ENCODE measurements around the gene BLOC1S1. TPM values are rescaled to one million over a fixed set of nuclear protein-coding genes. Genes with fewer than 3 reads are reported as not detected.

The BLOC1S1 gene
- total RNA-seq, 1 experiment from 2014 or later = 66.7 TPM

GRCh38 chr12:55687746-55688145, 28.1 kb upstream of the BLOC1S1 start:
- no peaks in the 10 kb centered on the region; the same call in 1 of the 2 replicates for H3K27me3 ChIP-seq
- no peak overlapping the region for H3K27ac ChIP-seq
- H3K36me3 ChIP-seq = no peaks in the 10 kb centered on the region; the same call in 1 of the 2 replicates
- H3K9me3 ChIP-seq (replicated peaks) = no peaks in the 10 kb centered on the region
- no peak for DNase-seq
- H3K4me3 ChIP-seq = no peak overlapping the region
- H3K4me1 ChIP-seq = peaks cover 7% of the 10 kb centered on the region; the same call in 1 of the 2 replicates

GRCh38 chr12:55688716-55689655, 26.9 kb upstream of the BLOC1S1 start:
- H3K27ac ChIP-seq = no peak overlapping the region
- H3K4me1 ChIP-seq = peaks cover 7% of the 10 kb centered on the region; the same call in 1 of the 2 replicates
- no peaks in the 10 kb centered on the region; the same call in 1 of the 2 replicates for H3K27me3 ChIP-seq
- DNase-seq = no peak
- no peak overlapping the region for H3K4me3 ChIP-seq
- H3K9me3 ChIP-seq (replicated peaks) = no peaks in the 10 kb centered on the region
- no peaks in the 10 kb centered on the region; the same call in 1 of the 2 replicates for H3K36me3 ChIP-seq

GRCh38 chr12:55692631-55693322, 23.1 kb upstream of the BLOC1S1 start:
- no peaks in the 10 kb centered on the region for H3K9me3 ChIP-seq (replicated peaks)
- H3K27ac ChIP-seq = no peak overlapping the region
- no peak for DNase-seq
- no peaks in the 10 kb centered on the region; the same call in 1 of the 2 replicates for H3K36me3 ChIP-seq
- no peaks in the 10 kb centered on the region for H3K4me1 ChIP-seq
- H3K4me3 ChIP-seq = no peak overlapping the region
- no peaks in the 10 kb centered on the region; the same call in 1 of the 2 replicates for H3K27me3 ChIP-seq

- no peaks in the 10 kb centered on the region for H3K4me1 ChIP-seq
- no peak overlapping the region for H3K4me3 ChIP-seq
- no peak for DNase-seq
- no peaks in the 10 kb centered on the region for H3K9me3 ChIP-seq (replicated peaks)
- H3K36me3 ChIP-seq = no peaks in the 10 kb centered on the region; the same call in 1 of the 2 replicates
- H3K27ac ChIP-seq = no peak overlapping the region
- no peaks in the 10 kb centered on the region; the same call in 1 of the 2 replicates for H3K27me3 ChIP-seq
Observed at GRCh38 chr12:55693323-55694187, 22.3 kb upstream of the BLOC1S1 start.

GRCh38 chr12:55694188-55694515, 21.7 kb upstream of the BLOC1S1 start:
- H3K4me3 ChIP-seq = no peak overlapping the region
- no peaks in the 10 kb centered on the region; the same call in 1 of the 2 replicates for H3K27me3 ChIP-seq
- no peaks in the 10 kb centered on the region for H3K9me3 ChIP-seq (replicated peaks)
- DNase-seq = no peak
- no peak overlapping the region for H3K27ac ChIP-seq
- H3K4me1 ChIP-seq = no peaks in the 10 kb centered on the region
- H3K36me3 ChIP-seq = no peaks in the 10 kb centered on the region; the same call in 1 of the 2 replicates

- DNase-seq = no peak
- no peaks in the 10 kb centered on the region; the same call in 1 of the 2 replicates for H3K36me3 ChIP-seq
Observed at GRCh38 chr12:55694651-55695050, 21.2 kb upstream of the BLOC1S1 start.

GRCh38 chr12:55695349-55695748, 20.5 kb upstream of the BLOC1S1 start:
- no peaks in the 10 kb centered on the region; the same call in 1 of the 2 replicates for H3K36me3 ChIP-seq
- H3K27me3 ChIP-seq = no peaks in the 10 kb centered on the region; the same call in 1 of the 2 replicates
- no peak overlapping the region for H3K4me3 ChIP-seq
- H3K4me1 ChIP-seq = peaks cover 8% of the 10 kb centered on the region
- DNase-seq = no peak
- H3K9me3 ChIP-seq (replicated peaks) = no peaks in the 10 kb centered on the region
- no peak overlapping the region for H3K27ac ChIP-seq

More at GRCh38 chr12:55694651-55695050, 21.2 kb upstream of the BLOC1S1 start:
- H3K27me3 ChIP-seq = no peaks in the 10 kb centered on the region; the same call in 1 of the 2 replicates
- H3K27ac ChIP-seq = no peak overlapping the region
- no peak overlapping the region for H3K4me3 ChIP-seq
- no peaks in the 10 kb centered on the region for H3K9me3 ChIP-seq (replicated peaks)
- H3K4me1 ChIP-seq = peaks cover 1% of the 10 kb centered on the region

GRCh38 chr12:55696141-55696540, 19.7 kb upstream of the BLOC1S1 start:
- DNase-seq = no peak
- Histone ChIP-seq H3K4me3 (no peak overlapping the region), H3K27me3 (no peaks in the 10 kb centered on the region; the same call in 1 of the 2 replicates), H3K9me3 (replicated peaks) (no peaks in the 10 kb centered on the region), H3K4me1 (peaks cover 16% of the 10 kb centered on the region), H3K27ac (no peak overlapping the region), H3K36me3 (no peaks in the 10 kb centered on the region; the same call in 1 of the 2 replicates)

GRCh38 chr12:55696796-55697462, 18.9 kb upstream of the BLOC1S1 start:
- H3K4me3 ChIP-seq = no peak overlapping the region
- no peak for DNase-seq
- no peaks in the 10 kb centered on the region for H3K27me3 ChIP-seq
- H3K36me3 ChIP-seq = no peaks in the 10 kb centered on the region; the same call in 1 of the 2 replicates
- no peak overlapping the region for H3K27ac ChIP-seq
- H3K9me3 ChIP-seq (replicated peaks) = no peaks in the 10 kb centered on the region
- H3K4me1 ChIP-seq = peaks cover 20% of the 10 kb centered on the region

GRCh38 chr12:55697686-55698085, 18.2 kb upstream of the BLOC1S1 start:
- Histone ChIP-seq H3K36me3 (no peaks in the 10 kb centered on the region; the same call in 1 of the 2 replicates), H3K4me1 (peaks cover 23% of the 10 kb centered on the region), H3K27me3 (no peaks in the 10 kb centered on the region), H3K4me3 (no peak overlapping the region), H3K9me3 (replicated peaks) (no peaks in the 10 kb centered on the region), H3K27ac (no peak overlapping the region)
- DNase-seq = no peak

GRCh38 chr12:55698241-55698955, 17.4 kb upstream of the BLOC1S1 start:
- Histone ChIP-seq H3K27me3 (no peaks in the 10 kb centered on the region), H3K4me3 (no peak overlapping the region), H3K36me3 (no peaks in the 10 kb centered on the region; the same call in 1 of the 2 replicates), H3K4me1 (peaks cover 30% of the 10 kb centered on the region), H3K27ac (no peak overlapping the region), H3K9me3 (replicated peaks) (no peaks in the 10 kb centered on the region)
- no peak for DNase-seq

GRCh38 chr12:55698965-55699364, 16.9 kb upstream of the BLOC1S1 start:
- Histone ChIP-seq H3K4me1 (peaks cover 36% of the 10 kb centered on the region), H3K27ac (no peak overlapping the region), H3K36me3 (no peaks in the 10 kb centered on the region; the same call in 1 of the 2 replicates), H3K27me3 (no peaks in the 10 kb centered on the region), H3K9me3 (replicated peaks) (no peaks in the 10 kb centered on the region), H3K4me3 (no peak overlapping the region)
- no peak for DNase-seq

- DNase-seq = no peak
- H3K36me3 ChIP-seq = no peaks in the 10 kb centered on the region
Observed at GRCh38 chr12:55699471-55700055, 16.3 kb upstream of the BLOC1S1 start.

More at GRCh38 chr12:55699471-55700055, 16.3 kb upstream of the BLOC1S1 start:
- no peak overlapping the region for H3K27ac ChIP-seq
- no peaks in the 10 kb centered on the region for H3K9me3 ChIP-seq (replicated peaks)
- no peak overlapping the region for H3K4me3 ChIP-seq
- H3K4me1 ChIP-seq = peaks cover 42% of the 10 kb centered on the region
- H3K27me3 ChIP-seq = no peaks in the 10 kb centered on the region

All from SJCRH30 (cell line).